WERI-Rb-1 (cell line): ENCODE results near the gene SIK2.

Experiments used
- DNase-seq: peaks from one replicate; pipeline ENCODE4 v3.0.0-alpha.2; 2020
- H3K27ac ChIP-seq: fragments of 250-450 bp; sonication (Bioruptor Pico); 2 replicates; pipeline ENCODE4 v1.5.1; 2020; ENCODE audit warnings: mild to moderate bottlenecking, moderate library complexity
- H3K27me3 ChIP-seq: fragments of 250-450 bp; sonication (Bioruptor Pico); 2 replicates; pipeline ENCODE4 v1.5.1; 2021; ENCODE audit warnings: mild to moderate bottlenecking, low read depth, moderate library complexity; ENCODE audit not compliant: insufficient read depth, severe bottlenecking
- H3K36me3 ChIP-seq: fragments of 250-450 bp; sonication (Bioruptor Pico); 2 replicates; pipeline ENCODE4 v1.5.1; 2020; ENCODE audit warnings: mild to moderate bottlenecking, moderate library complexity
- H3K4me3 ChIP-seq: 2 replicates; pipeline ENCODE4 v1.5.1; 2011; ENCODE audit warnings: low read depth, mild to moderate bottlenecking, control low read depth, low read length
- H3K9me3 ChIP-seq: fragments of 250-450 bp; sonication (Bioruptor Pico); 2 replicates; pipeline ENCODE4 v1.5.1; 2021; ENCODE audit warnings: mild to moderate bottlenecking, moderate library complexity; ENCODE audit not compliant: severe bottlenecking
- CTCF ChIP-seq: IDR thresholded peaks from 2 replicates; pipeline ENCODE4 v1.5.1; 2011; ENCODE audit warnings: low read depth, mild to moderate bottlenecking, control low read depth, inconsistent platforms, low read length

SIK2 gene

GRCh38 chr11:111569476-111569875, 32.8 kb upstream of the SIK2 start:
- no peak overlapping the region for H3K27ac ChIP-seq
- DNase-seq = no peak
- H3K9me3 ChIP-seq = no peaks in the 10 kb centered on the region
- H3K4me3 ChIP-seq = no peak overlapping the region
- no peaks in the 10 kb centered on the region for H3K27me3 ChIP-seq
- no peak for TF ChIP-seq CTCF
- no peaks in the 10 kb centered on the region for H3K36me3 ChIP-seq

GRCh38 chr11:111570796-111571195, 31.5 kb upstream of the SIK2 start:
- no peaks in the 10 kb centered on the region for H3K36me3 ChIP-seq
- H3K27me3 ChIP-seq = no peaks in the 10 kb centered on the region
- no peak for DNase-seq
- H3K4me3 ChIP-seq = no peak overlapping the region
- no peaks in the 10 kb centered on the region for H3K9me3 ChIP-seq
- H3K27ac ChIP-seq = no peak overlapping the region
- no peak for TF ChIP-seq CTCF

DNA sequence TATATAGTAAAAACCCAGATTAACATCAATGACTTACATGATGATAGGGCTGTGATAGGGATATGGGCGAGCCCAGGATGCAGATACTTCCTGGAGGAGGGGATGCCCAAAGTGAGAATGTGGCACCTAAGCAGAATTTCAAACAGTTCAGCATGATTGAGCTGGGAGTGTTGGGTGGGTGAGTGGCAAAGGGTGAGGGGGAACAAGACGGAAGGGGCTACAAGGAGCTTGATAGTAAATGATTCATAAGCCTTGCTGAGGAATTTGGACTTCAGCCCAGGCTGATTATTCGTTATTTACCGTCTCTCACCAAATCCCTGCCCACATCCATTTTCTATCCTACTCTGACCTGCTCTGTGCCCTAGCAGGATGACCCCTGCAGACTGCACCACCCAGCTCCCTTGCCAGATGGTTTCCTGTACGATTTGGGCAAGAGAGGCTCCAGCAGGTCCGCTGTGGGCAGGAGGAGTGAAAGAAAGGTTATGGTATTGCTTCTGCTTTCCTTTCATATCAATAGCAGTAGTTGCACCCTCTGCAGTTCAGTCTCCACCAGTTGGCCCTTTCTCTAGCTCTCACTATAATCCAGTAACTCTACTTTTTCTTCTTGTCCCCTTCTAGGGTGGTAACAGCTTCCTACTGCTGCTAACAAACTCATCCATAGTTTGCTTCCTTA, 30.3 kb upstream of the SIK2 start:
- Histone ChIP-seq H3K4me3 (no peak overlapping the region), H3K27me3 (no peaks in the 10 kb centered on the region), H3K36me3 (no peaks in the 10 kb centered on the region), H3K9me3 (no peaks in the 10 kb centered on the region), H3K27ac (no peak overlapping the region)
- no peak for DNase-seq
- no peak for TF ChIP-seq CTCF

GRCh38 chr11:111572581-111572980, 29.7 kb upstream of the SIK2 start:
- Histone ChIP-seq H3K4me3 (no peak overlapping the region), H3K36me3 (no peaks in the 10 kb centered on the region), H3K27me3 (no peaks in the 10 kb centered on the region), H3K9me3 (no peaks in the 10 kb centered on the region), H3K27ac (no peak overlapping the region)
- TF ChIP-seq CTCF = no peak
- no peak for DNase-seq

GRCh38 chr11:111573821-111574249, 28.4 kb upstream of the SIK2 start:
- TF ChIP-seq CTCF = no peak
- H3K36me3 ChIP-seq = no peaks in the 10 kb centered on the region
- no peak overlapping the region for H3K27ac ChIP-seq
- no peaks in the 10 kb centered on the region for H3K9me3 ChIP-seq
- no peaks in the 10 kb centered on the region for H3K27me3 ChIP-seq
- DNase-seq = no peak
- H3K4me3 ChIP-seq = no peak overlapping the region
